ENCODE results near the gene PRTG.

- TF ChIP-seq POLR2A (IDR thresholded peaks at IDR 0.05), result no peak
- TF ChIP-seq, protein P1, sequence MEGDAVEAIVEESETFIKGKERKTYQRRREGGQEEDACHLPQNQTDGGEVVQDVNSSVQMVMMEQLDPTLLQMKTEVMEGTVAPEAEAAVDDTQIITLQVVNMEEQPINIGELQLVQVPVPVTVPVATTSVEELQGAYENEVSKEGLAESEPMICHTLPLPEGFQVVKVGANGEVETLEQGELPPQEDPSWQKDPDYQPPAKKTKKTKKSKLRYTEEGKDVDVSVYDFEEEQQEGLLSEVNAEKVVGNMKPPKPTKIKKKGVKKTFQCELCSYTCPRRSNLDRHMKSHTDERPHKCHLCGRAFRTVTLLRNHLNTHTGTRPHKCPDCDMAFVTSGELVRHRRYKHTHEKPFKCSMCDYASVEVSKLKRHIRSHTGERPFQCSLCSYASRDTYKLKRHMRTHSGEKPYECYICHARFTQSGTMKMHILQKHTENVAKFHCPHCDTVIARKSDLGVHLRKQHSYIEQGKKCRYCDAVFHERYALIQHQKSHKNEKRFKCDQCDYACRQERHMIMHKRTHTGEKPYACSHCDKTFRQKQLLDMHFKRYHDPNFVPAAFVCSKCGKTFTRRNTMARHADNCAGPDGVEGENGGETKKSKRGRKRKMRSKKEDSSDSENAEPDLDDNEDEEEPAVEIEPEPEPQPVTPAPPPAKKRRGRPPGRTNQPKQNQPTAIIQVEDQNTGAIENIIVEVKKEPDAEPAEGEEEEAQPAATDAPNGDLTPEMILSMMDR (IDR thresholded peaks at IDR 0.05), result no peak
Measured at GRCh38 chr15:55632434-55632833, 110.5 kb downstream of the PRTG start.
